Measurements from ENCODE around the gene RADIL.

RADIL gene

DNA sequence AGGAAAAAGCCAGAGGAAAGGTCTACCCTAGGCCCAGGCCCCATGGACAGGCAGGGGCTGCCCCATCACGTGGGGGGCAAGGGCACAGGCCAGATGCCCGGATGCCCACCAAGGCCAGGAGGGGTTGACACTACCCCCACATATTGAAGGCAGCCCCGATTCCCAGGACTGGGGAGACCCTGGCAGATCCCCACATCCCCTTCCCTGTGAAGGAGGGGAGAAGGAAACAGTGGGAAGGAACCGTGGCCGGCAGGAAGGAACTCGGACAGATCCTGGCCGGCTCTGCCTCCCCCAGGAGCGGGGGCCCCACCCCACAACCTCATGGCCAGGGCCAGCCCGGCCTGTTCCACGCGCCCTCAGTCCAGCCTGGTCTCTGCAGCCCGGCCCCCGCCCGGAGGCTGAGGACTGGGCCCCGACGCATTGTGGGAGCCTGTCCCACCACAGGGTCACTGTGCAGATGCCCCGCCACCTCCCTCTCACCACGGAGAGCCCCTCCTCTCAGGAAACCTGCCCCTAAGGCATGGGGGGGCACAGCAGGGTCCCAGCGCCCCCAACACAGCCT is 63.0 kb downstream of the RADIL start:
- TF ChIP-seq GATA2 (IDR thresholded peaks at IDR 0.05; ENCODE audit: low read depth, low read length): no peak
- TF ChIP-seq GATA3 (IDR thresholded peaks at IDR 0.05; ENCODE audit: low read depth, low read length): no peak

DNA sequence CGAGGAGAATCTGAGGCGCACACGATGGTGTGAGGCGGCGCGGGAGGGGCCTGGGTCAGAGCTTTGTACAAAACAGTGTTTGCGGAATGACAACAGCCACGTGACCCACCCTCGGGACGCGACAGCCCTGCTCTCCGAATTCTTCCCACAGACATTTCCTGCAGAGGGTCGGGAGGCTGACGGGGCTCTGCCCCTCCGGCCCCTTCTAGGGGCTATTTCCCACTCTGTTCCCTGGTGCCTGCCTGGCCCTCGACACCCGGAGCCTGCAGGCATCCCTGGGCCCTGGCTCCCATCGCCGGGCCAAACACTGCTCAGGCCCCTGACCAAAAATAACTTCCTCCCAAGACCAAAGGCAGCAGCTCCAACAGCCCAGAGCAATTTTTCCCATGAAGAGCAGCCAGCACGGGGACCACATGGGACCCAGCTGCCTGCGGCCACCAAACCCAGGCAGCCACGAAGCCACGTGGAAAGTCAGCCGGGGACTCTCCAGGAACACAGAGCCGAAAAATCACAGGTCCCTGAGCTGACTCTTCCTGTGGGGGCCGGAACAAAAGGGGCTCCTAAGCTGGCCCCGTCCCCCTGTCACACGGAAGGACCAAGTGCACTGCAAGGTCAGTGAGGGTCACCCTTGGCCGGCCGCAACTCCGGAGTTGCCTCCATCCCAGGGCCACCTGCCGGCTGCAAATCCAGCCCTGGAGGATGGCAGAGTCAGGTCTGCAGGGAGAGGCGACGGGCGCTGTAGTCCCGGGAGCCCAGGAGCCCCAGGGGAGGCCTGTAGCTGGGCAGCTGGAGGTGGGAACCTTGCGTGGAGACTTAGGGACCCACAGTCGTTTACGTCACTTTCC is 63.7 kb downstream of the RADIL start:
- TF ChIP-seq GATA3 (IDR thresholded peaks at IDR 0.05; ENCODE audit: low read depth, low read length) (no peak), GATA2 (IDR thresholded peaks at IDR 0.05; ENCODE audit: low read depth, low read length) (no peak)

DNA sequence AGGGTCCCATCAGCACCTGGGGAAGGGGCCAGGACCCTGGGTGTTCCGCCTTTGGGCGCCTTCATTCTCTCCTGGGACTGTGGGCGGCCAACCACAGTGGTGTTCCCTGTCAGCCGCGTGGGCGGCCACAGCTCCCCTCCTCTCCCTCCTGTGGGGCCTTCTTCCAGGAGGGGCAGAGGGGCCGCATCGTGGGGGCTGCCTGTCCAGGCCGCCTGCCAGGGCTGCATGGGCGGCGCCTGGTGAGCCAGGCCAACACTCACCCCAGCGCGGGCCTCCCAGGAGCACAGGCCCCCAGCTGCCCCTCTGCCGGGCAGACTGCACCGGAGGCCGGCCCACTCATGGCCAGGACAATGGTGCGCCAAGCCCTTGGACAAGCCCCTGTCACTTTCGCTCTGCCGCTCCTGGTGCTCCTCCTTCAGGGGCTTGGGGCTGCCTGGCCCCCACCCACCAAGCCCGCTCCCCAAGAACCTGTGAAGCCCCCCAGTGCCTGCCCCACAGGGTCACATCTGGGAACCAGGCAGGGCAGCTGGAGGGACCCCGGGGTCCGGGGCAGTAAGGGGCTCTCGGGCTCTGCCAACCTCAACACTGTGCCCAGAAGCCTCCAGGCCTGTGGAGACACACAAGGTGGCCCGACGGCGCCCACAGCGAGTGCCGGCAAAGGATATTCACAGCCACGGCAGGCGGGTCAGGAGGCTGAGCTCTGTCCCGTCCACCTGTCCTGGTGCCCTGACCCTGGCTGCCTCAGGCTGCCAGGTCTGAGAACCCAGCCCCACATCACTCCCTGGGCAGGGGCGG is 65.3 kb downstream of the RADIL start:
- TF ChIP-seq GATA3 (IDR thresholded peaks at IDR 0.05; ENCODE audit: low read depth, low read length) (no peak), GATA2 (IDR thresholded peaks at IDR 0.05; ENCODE audit: low read depth, low read length) (no peak)

DNA sequence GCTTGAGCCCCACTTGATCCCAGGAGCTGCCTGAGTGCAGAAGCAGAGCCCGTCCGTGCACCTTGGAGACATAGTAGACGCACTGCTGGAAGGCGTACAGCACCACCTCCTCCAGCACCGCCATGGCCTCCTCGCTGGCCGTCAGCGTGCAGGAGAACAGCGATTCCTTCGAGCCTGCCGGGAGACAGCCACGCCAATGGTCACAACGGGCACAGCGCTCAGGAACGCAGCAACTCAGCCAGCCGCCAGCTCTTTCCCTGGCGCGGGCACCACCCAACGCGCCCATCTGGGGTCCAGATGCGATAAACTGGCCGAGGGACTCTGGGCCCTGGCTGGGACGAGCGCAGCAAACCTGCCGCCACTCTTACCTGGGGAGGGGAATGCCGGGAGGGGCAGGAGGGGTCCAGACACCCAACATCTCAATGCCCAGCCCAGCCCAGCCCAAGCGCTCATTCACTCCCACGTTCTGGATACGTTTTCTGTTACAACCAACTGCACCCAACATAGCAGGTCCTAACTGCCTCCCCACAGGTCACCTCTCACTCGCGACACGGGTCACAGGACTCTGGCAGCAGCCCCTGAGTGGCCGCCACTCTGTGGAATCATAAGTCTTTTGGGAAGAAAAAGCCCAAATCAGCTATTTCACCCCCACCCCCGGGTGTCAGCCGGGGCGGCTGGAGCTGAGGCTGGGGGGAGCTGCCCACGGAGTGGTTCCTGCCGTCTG is 66.2 kb downstream of the RADIL start:
- TF ChIP-seq GATA3 (IDR thresholded peaks at IDR 0.05; ENCODE audit: low read depth, low read length) (no peak), GATA2 (IDR thresholded peaks at IDR 0.05; ENCODE audit: low read depth, low read length) (no peak)

DNA sequence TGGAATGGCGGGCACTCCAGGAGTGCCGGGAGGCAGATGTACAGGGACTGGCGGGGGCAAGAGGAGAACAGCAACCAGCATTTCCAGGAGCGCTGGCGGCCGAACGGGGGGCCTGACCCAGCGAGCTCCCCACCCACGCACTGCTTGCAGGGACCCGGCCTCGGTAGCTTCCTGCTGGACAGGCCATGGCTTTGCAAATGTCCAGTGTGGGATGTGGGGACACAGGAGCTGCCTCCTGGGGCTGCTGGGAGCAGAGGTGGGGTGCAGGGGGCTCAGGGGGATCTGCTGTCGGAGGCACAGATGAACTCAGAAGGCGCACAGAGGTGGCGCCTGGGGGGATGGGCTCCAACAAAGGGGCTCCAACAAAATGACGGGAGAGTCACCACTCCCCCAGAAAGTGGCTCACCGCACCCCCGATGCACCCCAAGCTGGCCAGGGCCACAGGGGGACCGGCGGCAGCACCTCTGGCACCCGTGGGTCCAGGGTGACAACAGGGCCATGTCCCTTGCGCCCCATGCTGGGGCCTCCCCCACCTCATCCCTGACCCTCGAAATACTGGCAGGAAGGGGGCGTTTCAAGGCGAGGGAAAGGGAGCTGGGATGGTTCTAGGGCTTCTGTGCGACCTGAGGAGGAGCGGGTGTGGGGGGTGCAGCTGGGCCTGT is 67.0 kb downstream of the RADIL start:
- no peak for TF ChIP-seq GATA2 (IDR thresholded peaks at IDR 0.05; ENCODE audit: low read depth, low read length)
- TF ChIP-seq GATA3 (IDR thresholded peaks at IDR 0.05; ENCODE audit: low read depth, low read length): no peak

DNA sequence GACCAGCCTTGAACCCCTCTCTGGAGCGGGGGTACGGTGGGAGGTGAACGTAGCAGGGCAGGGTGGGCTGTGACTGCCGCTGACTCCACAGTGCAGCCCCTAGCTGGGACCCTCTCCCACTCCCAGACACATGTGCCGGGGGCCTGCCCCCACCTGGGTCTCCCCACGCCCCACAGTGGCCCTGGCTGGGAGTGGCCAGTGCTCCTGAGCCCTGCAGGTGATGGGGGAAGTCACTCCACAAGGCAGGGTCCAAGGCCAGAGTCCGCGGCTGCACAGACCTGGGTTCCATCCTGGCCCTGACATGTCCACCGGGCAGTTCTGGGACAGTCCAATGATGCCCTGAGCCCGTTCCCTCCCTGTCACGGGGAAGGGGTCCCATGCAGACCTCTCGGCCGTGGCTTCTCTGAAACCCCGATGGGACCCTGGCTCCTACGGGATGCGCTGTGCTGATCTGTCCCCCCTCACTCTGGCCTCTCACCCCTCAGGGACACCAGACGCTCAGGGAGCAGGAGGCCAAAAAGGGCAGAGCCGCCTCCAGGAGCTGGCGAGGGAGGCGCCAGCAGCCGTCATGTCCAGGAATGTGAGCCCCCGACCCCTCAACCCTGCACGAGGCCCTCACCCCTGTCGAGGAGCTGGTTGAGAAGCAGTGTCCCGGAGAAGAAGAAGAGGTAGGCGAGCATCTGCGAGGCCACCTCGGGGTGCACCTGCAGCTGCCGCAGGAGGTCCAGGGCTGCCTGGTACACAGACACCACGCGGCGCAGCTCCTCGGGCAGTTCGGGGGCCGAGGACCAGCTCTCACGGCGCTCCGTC is 67.7 kb downstream of the RADIL start:
- TF ChIP-seq GATA2 (IDR thresholded peaks at IDR 0.05; ENCODE audit: low read depth, low read length) (no peak), GATA3 (IDR thresholded peaks at IDR 0.05; ENCODE audit: low read depth, low read length) (no peak)

DNA sequence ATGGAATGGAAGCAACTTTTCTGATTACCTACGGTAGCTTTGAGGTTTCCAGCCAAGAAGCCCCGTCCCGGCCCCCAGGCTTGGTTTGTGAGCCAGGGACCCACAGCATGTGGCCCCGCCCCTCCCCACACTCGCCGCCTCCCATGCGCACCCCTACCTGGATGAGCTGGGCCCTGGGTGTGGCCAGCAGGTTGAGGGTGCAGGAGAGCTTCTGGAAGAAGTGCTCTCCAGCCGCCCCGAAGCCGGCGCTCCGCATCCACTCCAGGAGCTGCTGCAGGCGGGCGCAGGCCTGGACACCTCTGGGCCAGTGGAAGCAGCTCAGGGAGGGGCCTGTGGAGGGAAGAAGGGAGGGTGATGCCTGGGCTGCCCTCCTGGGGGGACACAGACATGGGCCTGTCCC is 68.4 kb downstream of the RADIL start:
- TF ChIP-seq GATA3 (IDR thresholded peaks at IDR 0.05; ENCODE audit: low read depth, low read length) (no peak), GATA2 (IDR thresholded peaks at IDR 0.05; ENCODE audit: low read depth, low read length) (no peak)

DNA sequence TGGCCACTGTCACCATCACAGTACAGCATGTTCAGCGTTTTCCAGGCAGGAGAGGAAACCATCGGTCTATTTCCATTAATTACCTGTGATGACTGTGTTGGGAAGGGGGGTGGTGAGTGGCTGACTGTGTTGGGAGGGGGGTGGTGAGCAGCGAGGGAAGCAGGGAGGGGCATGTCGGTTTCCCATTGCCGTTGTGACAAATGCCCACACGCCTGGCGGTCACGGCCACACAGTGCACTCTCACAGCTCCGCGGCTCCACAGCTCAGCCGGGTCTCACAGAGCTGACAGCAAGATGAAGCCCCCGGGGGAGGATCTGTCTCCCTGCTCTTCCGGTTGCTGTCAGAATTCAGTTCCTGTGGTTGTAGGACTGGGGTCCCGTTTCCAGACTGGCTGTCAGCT is 69.1 kb downstream of the RADIL start:
- TF ChIP-seq GATA2 (IDR thresholded peaks at IDR 0.05; ENCODE audit: low read depth, low read length) (no peak), GATA3 (IDR thresholded peaks at IDR 0.05; ENCODE audit: low read depth, low read length) (no peak)

DNA sequence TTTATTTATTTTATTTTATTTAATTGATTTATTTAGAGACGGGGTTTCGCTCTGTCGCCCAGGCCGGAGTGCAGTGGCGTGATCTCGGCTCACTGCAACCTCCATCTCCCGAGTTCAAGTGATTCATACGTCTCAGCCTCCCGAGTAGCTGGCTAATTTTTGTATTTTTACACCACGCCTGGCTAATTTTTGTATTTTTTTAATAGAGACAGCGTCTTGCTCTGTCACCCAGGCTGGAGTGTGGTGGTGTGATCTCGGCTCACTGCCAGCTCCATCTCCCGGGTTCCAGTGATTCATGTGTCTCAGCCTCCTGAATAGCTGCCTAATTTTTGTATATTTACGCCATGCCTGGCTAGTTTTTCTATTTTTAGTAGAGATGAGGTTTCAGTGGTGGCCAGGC is 73.8 kb downstream of the RADIL start:
- TF ChIP-seq GATA3 (IDR thresholded peaks at IDR 0.05; ENCODE audit: low read depth, low read length) (no peak), GATA2 (IDR thresholded peaks at IDR 0.05; ENCODE audit: low read depth, low read length) (no peak)

DNA sequence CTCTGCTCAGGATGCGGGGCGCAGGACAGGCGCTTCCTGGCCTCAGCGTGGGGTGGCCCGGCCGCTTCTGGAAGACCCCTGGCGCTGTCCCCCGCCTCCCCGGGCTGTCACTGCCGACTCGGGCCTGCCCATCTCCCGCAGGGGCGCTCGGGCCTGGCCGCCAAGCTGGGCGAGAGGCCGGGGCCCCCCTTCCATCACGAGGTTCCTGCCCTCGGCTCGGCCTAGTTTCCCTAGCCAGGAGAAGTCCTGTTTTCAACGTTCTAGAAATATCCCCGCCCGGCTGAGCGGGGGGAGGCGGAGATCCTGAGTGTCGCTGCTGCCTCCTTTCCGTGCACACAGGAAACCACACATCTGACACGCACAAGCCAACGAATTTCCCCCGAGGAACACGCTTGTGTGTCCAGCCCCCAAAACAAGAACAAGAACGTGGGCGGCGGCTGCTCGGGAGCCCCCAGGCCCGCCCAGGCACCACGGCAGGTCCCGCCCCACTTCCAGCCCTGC is 74.4 kb downstream of the RADIL start:
- no peak for TF ChIP-seq GATA3 (IDR thresholded peaks at IDR 0.05; ENCODE audit: low read depth, low read length)
- no peak for TF ChIP-seq GATA2 (IDR thresholded peaks at IDR 0.05; ENCODE audit: low read depth, low read length)

DNA sequence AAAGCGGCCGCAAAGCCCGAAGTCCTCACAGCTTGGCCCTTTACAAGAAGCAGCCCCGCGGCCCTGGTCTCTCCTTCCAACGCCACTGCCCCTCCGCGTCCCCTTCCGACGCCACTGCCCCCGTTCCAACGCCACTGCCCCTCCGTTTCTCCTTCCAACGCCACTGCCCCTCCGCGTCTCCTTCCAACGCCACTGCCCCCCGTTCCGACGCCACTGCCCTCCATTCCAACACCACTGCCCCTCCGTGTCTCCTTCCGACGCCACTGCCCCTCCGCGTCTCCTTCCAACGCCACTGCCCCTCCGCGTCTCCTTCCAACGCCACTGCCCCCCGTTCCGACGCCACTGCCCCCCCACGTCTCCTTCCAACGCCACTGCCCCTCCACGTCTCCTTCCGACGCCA is 75.0 kb downstream of the RADIL start:
- no peak for TF ChIP-seq GATA3 (IDR thresholded peaks at IDR 0.05; ENCODE audit: low read depth, low read length)
- no peak for TF ChIP-seq GATA2 (IDR thresholded peaks at IDR 0.05; ENCODE audit: low read depth, low read length)

DNA sequence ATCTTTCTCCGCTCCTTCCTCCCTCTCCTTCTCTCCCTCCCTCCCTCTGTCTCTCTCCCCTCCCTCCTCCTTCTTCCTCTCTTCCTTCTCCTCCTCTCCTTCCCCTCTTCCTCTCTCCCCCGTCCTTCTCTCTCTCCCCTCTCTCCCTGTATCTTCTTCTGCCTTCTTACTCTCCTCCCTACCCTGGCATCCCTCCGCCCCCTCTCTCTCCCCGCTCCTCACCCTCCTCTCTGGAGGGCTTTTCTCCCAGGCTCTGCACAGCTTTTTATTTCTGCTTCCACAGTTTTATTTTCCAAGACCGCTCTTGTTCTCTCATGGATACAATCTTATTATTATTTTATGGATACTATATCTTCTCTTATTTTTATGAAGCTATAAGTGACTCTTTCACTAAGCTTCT is 75.5 kb downstream of the RADIL start:
- TF ChIP-seq GATA3 (IDR thresholded peaks at IDR 0.05; ENCODE audit: low read depth, low read length): no peak
- TF ChIP-seq GATA2 (IDR thresholded peaks at IDR 0.05; ENCODE audit: low read depth, low read length): no peak

DNA sequence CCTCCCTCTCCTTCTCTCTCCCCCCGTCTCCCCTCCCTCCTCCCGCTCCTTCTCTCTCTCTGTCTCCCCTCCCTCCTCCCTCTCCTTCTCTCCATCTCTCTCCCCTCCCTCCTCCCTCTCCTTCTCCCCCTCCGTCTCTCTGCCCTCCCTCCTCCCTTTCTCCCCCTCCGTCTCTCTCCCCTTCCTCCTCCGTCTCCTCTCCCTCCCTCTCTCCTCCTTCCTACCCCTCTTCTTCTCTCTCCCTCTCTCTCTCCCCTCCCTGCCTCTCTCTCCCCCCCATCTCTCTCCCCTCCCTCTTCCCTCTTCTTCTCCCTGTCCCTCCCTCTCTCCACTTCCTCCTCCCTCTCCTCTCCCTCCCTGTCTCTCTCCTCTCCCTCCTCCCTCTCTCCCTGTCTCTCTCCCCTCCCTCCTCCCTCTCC is 75.9 kb downstream of the RADIL start:
- TF ChIP-seq GATA2 (IDR thresholded peaks at IDR 0.05; ENCODE audit: low read depth, low read length): no peak
- no peak for TF ChIP-seq GATA3 (IDR thresholded peaks at IDR 0.05; ENCODE audit: low read depth, low read length)

All from SH-SY5Y (cell line).